Fibroblast of lung (primary cell): ENCODE data around the gene LINC00237. TPM values are rescaled to one million over a fixed set of nuclear protein-coding genes. Genes with fewer than 3 reads are reported as not detected.

ENCODE experiments used
- DNase-seq, 2 donors: peaks; one replicate each; pipeline versions ENCODE4 v3.0.0 to v3.0.0-alpha.2; 2010; ENCODE audit warnings: low read depth in 2 of 2
- H2AFZ ChIP-seq: 2 replicates; pipeline ENCODE4 v1.5.1; 2012; ENCODE audit warnings: low read length, control low read depth, inconsistent platforms
- H3K27ac ChIP-seq: 2 replicates; pipeline ENCODE4 v1.5.1; 2011; ENCODE audit warnings: low read length, control low read depth; ENCODE audit not compliant: insufficient read depth
- H3K27me3 ChIP-seq: 2 replicates; pipeline ENCODE4 v1.5.1; 2011; ENCODE audit warnings: mild to moderate bottlenecking, low read length; ENCODE audit not compliant: control insufficient read depth, insufficient read depth
- H3K36me3 ChIP-seq: 2 replicates; pipeline ENCODE4 v1.5.1; 2011; ENCODE audit warnings: low read length; ENCODE audit not compliant: control insufficient read depth, insufficient read depth
- H3K4me1 ChIP-seq: 2 replicates; pipeline ENCODE4 v1.5.1; 2011; ENCODE audit warnings: low read length; ENCODE audit not compliant: control insufficient read depth, insufficient read depth; ENCODE audit errors: extremely low read depth
- H3K4me2 ChIP-seq: 2 replicates; pipeline ENCODE4 v1.5.1; 2011; ENCODE audit warnings: low read length, control low read depth; ENCODE audit not compliant: insufficient read depth; ENCODE audit errors: extremely low read depth
- H3K4me3 ChIP-seq, 4 experiments: fragments of 200-600 bp in 1 of 4; sonication (generic) in 1 of 4; replicated peaks in 1 of 4; 2 replicates each; pipeline ENCODE4 v1.5.1; 2011 to 2016; ENCODE audit warnings: low read length in 4 of 4, low read depth in 3 of 4, mild to moderate bottlenecking in 3 of 4, control low read depth in 2 of 4, inconsistent platforms in 1 of 4, mixed read lengths in 1 of 4; ENCODE audit not compliant: insufficient read depth in 1 of 4; ENCODE audit errors: control extremely low read depth in 1 of 4
- H3K79me2 ChIP-seq: 2 replicates; pipeline ENCODE4 v1.5.1; 2012; ENCODE audit warnings: mild to moderate bottlenecking, low read length, inconsistent platforms; ENCODE audit not compliant: control insufficient read depth, insufficient read depth
- H3K9ac ChIP-seq: 2 replicates; pipeline ENCODE4 v1.5.1; 2011; ENCODE audit warnings: mild to moderate bottlenecking, low read length, control low read depth; ENCODE audit not compliant: insufficient read depth
- H3K9me3 ChIP-seq: 2 replicates; pipeline ENCODE4 v1.5.1; 2012; ENCODE audit warnings: low read depth, low read length; ENCODE audit not compliant: control insufficient read depth, insufficient read depth
- H4K20me1 ChIP-seq: 2 replicates; pipeline ENCODE4 v1.5.1; 2011; ENCODE audit warnings: low read length; ENCODE audit not compliant: control insufficient read depth, insufficient read depth; ENCODE audit errors: extremely low read depth
- EZH2 ChIP-seq: IDR thresholded peaks from 2 replicates; pipeline ENCODE4 v1.5.1; 2012; ENCODE audit warnings: low read length, control low read depth, mild to moderate bottlenecking; ENCODE audit errors: missing control alignments
- polyA minus RNA-seq: library from RNA; depleted of rRNA, polyadenylated mRNA; stranded (reverse); fragments of >200 nt; gene quantifications from 2 replicates; pipeline ENCODE4 v1.2.3, GENCODE V29; 2011; ENCODE audit warnings: low replicate concordance
- polyA plus RNA-seq, 2 donors: library from polyadenylated mRNA; depleted of rRNA in 1 of 2; stranded (reverse) in 1 of 2; unstranded in 1 of 2; fragments of >200 nt; gene quantifications; 2 replicates each; pipeline ENCODE4 v1.2.1, GENCODE V29; 2011 to 2012; ENCODE audit warnings: missing spikeins in 1 of 2
- total RNA-seq: library from RNA; depleted of rRNA; stranded (reverse); fragments of >200 nt; gene quantifications from 2 replicates; pipeline ENCODE4 v1.2.1, GENCODE V29; 2014
- TF ChIP-seq, protein P1 (sequence below), 2 donors: IDR thresholded peaks in 1 of 2; conservative IDR thresholded peaks in 1 of 2; 1 replicate in 1 of 2; 2 replicates in 1 of 2; pipeline ENCODE4 v1.5.1; 2011 to 2012; ENCODE audit warnings: low read length in 2 of 2, control low read depth in 1 of 2, inconsistent platforms in 1 of 2, low read depth in 1 of 2, mild to moderate bottlenecking in 1 of 2

The LINC00237 gene
- total RNA-seq (not detected in 2 replicates), polyA plus RNA-seq (not detected in 2 replicates), polyA minus RNA-seq (not detected in 2 replicates)
- not detected in 2 replicates for polyA plus RNA-seq (2012)

GRCh38 chr20:21106171-21107017 is at the start of gene LINC00237:
TSS of gene LINC00237 (minus strand) at chr20:21106358.
- H3K9me3 ChIP-seq = no peaks in the 10 kb centered on the region
- H2AFZ ChIP-seq = no peak within 1 kb of the TSS
- no peaks in the 10 kb centered on the region for H3K36me3 ChIP-seq
- no peaks in the 10 kb centered on the region for H3K4me1 ChIP-seq
- DNase-seq = no peak
- no peak within 1 kb of the TSS for H3K4me3 ChIP-seq
- no peaks in the 10 kb centered on the region for H3K79me2 ChIP-seq
- TF ChIP-seq, protein P1, sequence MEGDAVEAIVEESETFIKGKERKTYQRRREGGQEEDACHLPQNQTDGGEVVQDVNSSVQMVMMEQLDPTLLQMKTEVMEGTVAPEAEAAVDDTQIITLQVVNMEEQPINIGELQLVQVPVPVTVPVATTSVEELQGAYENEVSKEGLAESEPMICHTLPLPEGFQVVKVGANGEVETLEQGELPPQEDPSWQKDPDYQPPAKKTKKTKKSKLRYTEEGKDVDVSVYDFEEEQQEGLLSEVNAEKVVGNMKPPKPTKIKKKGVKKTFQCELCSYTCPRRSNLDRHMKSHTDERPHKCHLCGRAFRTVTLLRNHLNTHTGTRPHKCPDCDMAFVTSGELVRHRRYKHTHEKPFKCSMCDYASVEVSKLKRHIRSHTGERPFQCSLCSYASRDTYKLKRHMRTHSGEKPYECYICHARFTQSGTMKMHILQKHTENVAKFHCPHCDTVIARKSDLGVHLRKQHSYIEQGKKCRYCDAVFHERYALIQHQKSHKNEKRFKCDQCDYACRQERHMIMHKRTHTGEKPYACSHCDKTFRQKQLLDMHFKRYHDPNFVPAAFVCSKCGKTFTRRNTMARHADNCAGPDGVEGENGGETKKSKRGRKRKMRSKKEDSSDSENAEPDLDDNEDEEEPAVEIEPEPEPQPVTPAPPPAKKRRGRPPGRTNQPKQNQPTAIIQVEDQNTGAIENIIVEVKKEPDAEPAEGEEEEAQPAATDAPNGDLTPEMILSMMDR (conservative IDR thresholded peaks at IDR 0.05 in 1 of 2, IDR thresholded peaks at IDR 0.05 in 1 of 2; ENCODE audit: low read depth in 1 of 2, low read length in 2 of 2) = no peak
- TF ChIP-seq EZH2 = peak; percentile 18
- no peak within 1 kb of the TSS for H3K4me2 ChIP-seq
- no peak within 1 kb of the TSS for H3K27ac ChIP-seq
- H4K20me1 ChIP-seq = no peaks in the 10 kb centered on the region
- no peak within 1 kb of the TSS for H3K9ac ChIP-seq
- H3K27me3 ChIP-seq = peaks cover 57% of the 10 kb centered on the region

DNA sequence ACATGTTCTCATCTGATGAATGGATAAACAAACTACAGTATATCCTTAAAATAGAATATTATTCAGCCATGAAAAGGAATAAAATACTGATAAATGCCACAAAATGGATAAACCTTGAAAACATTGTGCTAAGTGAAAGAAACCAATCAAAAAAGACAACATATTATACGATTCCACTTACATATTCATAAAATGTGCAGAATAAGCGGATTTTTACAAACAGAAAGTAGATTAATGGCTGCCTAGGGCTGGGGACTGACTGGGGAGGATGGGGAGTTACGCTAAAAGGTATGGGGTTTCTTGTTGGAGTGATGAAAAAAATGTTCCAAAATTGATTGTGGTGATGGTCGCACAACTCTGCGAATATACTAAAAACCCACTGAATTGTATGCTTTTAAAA is 49.1 kb upstream of the LINC00237 start:
- Histone ChIP-seq H3K4me3 (no peak overlapping the region), H3K4me2 (no peak overlapping the region), H4K20me1 (no peaks in the 10 kb centered on the region), H2AFZ (no peak overlapping the region), H3K79me2 (no peaks in the 10 kb centered on the region), H3K27me3 (no peaks in the 10 kb centered on the region), H3K9ac (no peak overlapping the region), H3K27ac (no peak overlapping the region), H3K9me3 (no peaks in the 10 kb centered on the region), H3K36me3 (no peaks in the 10 kb centered on the region), H3K4me1 (no peaks in the 10 kb centered on the region)
- no peak for TF ChIP-seq EZH2
- TF ChIP-seq, protein P1 (conservative IDR thresholded peaks at IDR 0.05 in 1 of 2, IDR thresholded peaks at IDR 0.05 in 1 of 2; ENCODE audit: low read depth in 1 of 2, low read length in 2 of 2) = no peak
- DNase-seq = no peak

GRCh38 chr20:21154692-21155091 is 48.5 kb upstream of the LINC00237 start:
- DNase-seq = no peak
- no peaks in the 10 kb centered on the region for H3K4me1 ChIP-seq
- no peaks in the 10 kb centered on the region for H3K36me3 ChIP-seq
- H3K4me3 ChIP-seq = no peak overlapping the region
- TF ChIP-seq, protein P1 (conservative IDR thresholded peaks at IDR 0.05 in 1 of 2, IDR thresholded peaks at IDR 0.05 in 1 of 2; ENCODE audit: low read depth in 1 of 2, low read length in 2 of 2) = no peak
- no peak for TF ChIP-seq EZH2
- no peak overlapping the region for H3K4me2 ChIP-seq
- H3K27ac ChIP-seq = no peak overlapping the region
- H3K9ac ChIP-seq = no peak overlapping the region
- no peaks in the 10 kb centered on the region for H3K9me3 ChIP-seq
- H3K79me2 ChIP-seq = no peaks in the 10 kb centered on the region
- no peak overlapping the region for H2AFZ ChIP-seq
- no peaks in the 10 kb centered on the region for H3K27me3 ChIP-seq
- H4K20me1 ChIP-seq = no peaks in the 10 kb centered on the region
